Liver (tissue), 9 donors: ENCODE results near the gene TSPAN18. TPM values are rescaled to one million over a fixed set of nuclear protein-coding genes. Genes with fewer than 3 reads are reported as not detected.

Experiments
- DNase-seq: peaks from one replicate; pipeline ENCODE4 v3.0.0-alpha.2; 2017; ENCODE audit warnings: low spot score
- H3K27ac ChIP-seq, 2 donors: one replicate each; pipeline ENCODE4 v1.7.0; 2013; ENCODE audit warnings: inconsistent platforms in 2 of 2, low read length in 2 of 2, control low read depth in 1 of 2, low read depth in 1 of 2, mild to moderate bottlenecking in 1 of 2
- H3K27me3 ChIP-seq, 4 donors: one replicate each; pipeline versions ENCODE4 v1.6.1 to v1.7.0; 2013; ENCODE audit warnings: low read length in 3 of 4, inconsistent platforms in 1 of 4, mild to moderate bottlenecking in 1 of 4, moderate library complexity in 1 of 4; ENCODE audit not compliant: control insufficient read depth in 4 of 4, insufficient read depth in 4 of 4
- H3K36me3 ChIP-seq, 4 donors: one replicate each; pipeline versions ENCODE4 v1.6.1 to v1.7.0; 2013; ENCODE audit warnings: low read length in 3 of 4, mild to moderate bottlenecking in 3 of 4, low read depth in 1 of 4, moderate library complexity in 1 of 4; ENCODE audit not compliant: control insufficient read depth in 4 of 4, insufficient read depth in 3 of 4
- H3K4me1 ChIP-seq, 4 donors: one replicate each; pipeline versions ENCODE4 v1.6.1 to v1.7.0; 2013; ENCODE audit warnings: low read length in 3 of 4, mild to moderate bottlenecking in 3 of 4, moderate library complexity in 1 of 4; ENCODE audit not compliant: control insufficient read depth in 4 of 4, insufficient read depth in 4 of 4
- H3K4me3 ChIP-seq, 3 donors: one replicate each; pipeline versions ENCODE4 v1.6.1 to v1.7.0; 2013; ENCODE audit warnings: low read length in 3 of 3, control low read depth in 1 of 3, low read depth in 1 of 3, mild to moderate bottlenecking in 1 of 3
- H3K9ac ChIP-seq, 2 donors: one replicate each; pipeline ENCODE4 v1.7.0; 2013; ENCODE audit warnings: low read length in 2 of 2, mild to moderate bottlenecking in 2 of 2, moderate library complexity in 2 of 2, control low read depth in 1 of 2, low read depth in 1 of 2
- H3K9me3 ChIP-seq, 4 donors: one replicate each; pipeline versions ENCODE4 v1.6.1 to v1.7.0; 2013; ENCODE audit warnings: low read length in 3 of 4; ENCODE audit not compliant: control insufficient read depth in 4 of 4
- ATF3 ChIP-seq: IDR thresholded peaks from 2 replicates; pipeline ENCODE4 v1.6.1; 2016; ENCODE audit warnings: antibody characterized with exemption
- CTCF ChIP-seq: fragments of 150-350 bp; IDR thresholded peaks from 2 replicates; pipeline ENCODE4 v1.5.1; 2017; ENCODE audit warnings: improper control_type of control experiment, low read depth, low read length; ENCODE audit not compliant: missing input control
- EGR1 ChIP-seq, 2 donors: IDR thresholded peaks; 2 replicates each; pipeline ENCODE4 v1.6.1; 2016 to 2018; ENCODE audit warnings: antibody characterized with exemption in 2 of 2, low read depth in 2 of 2
- FOXA1 ChIP-seq: IDR thresholded peaks from 2 replicates; pipeline ENCODE4 v1.6.1; 2016; ENCODE audit warnings: antibody characterized with exemption
- FOXA2 ChIP-seq: IDR thresholded peaks from 2 replicates; pipeline ENCODE4 v1.6.1; 2016; ENCODE audit warnings: antibody characterized with exemption
- GABPA ChIP-seq, 2 donors: IDR thresholded peaks in 1 of 2; conservative IDR thresholded peaks in 1 of 2; 2 replicates each; pipeline ENCODE4 v1.6.1; 2016; ENCODE audit warnings: antibody characterized with exemption in 2 of 2, mild to moderate bottlenecking in 1 of 2, moderate library complexity in 1 of 2
- HNF4A ChIP-seq, 2 donors: conservative IDR thresholded peaks; 2 replicates each; pipeline ENCODE4 v1.6.1; 2016; ENCODE audit warnings: antibody characterized with exemption in 2 of 2, mild to moderate bottlenecking in 2 of 2
- HNF4G ChIP-seq: IDR thresholded peaks from 2 replicates; pipeline ENCODE4 v1.6.1; 2016; ENCODE audit warnings: antibody characterized with exemption
- JUND ChIP-seq, 2 donors: IDR thresholded peaks; 2 replicates each; pipeline ENCODE4 v1.6.1; 2016; ENCODE audit warnings: antibody characterized with exemption in 2 of 2
- MAX ChIP-seq: IDR thresholded peaks from 2 replicates; pipeline ENCODE4 v1.6.1; 2016; ENCODE audit warnings: antibody characterized with exemption
- NR2F2 ChIP-seq: IDR thresholded peaks from 2 replicates; pipeline ENCODE4 v1.6.1; 2016; ENCODE audit warnings: antibody characterized with exemption
- RAD21 ChIP-seq, 2 donors: IDR thresholded peaks; 2 replicates each; pipeline ENCODE4 v1.6.1; 2016; ENCODE audit warnings: antibody characterized with exemption in 2 of 2, mild to moderate bottlenecking in 2 of 2
- REST ChIP-seq: IDR thresholded peaks from 2 replicates; pipeline ENCODE4 v1.6.1; 2016; ENCODE audit warnings: antibody characterized with exemption, mild to moderate bottlenecking
- RXRA ChIP-seq, 2 donors: IDR thresholded peaks; 2 replicates each; pipeline ENCODE4 v1.6.1; 2017 to 2018; ENCODE audit warnings: antibody characterized with exemption in 2 of 2, mild to moderate bottlenecking in 1 of 2
- TAF1 ChIP-seq: conservative IDR thresholded peaks from 2 replicates; pipeline ENCODE4 v1.6.1; 2016; ENCODE audit warnings: antibody characterized with exemption, mild to moderate bottlenecking
- YY1 ChIP-seq: IDR thresholded peaks from 2 replicates; pipeline ENCODE4 v1.6.1; 2016; ENCODE audit warnings: antibody characterized with exemption, mild to moderate bottlenecking
- ZBTB33 ChIP-seq: IDR thresholded peaks from 2 replicates; pipeline ENCODE4 v1.6.1; 2016; ENCODE audit warnings: antibody characterized with exemption
- whole genome bisulfite sequencing: extraction: QIAGEN DNeasy Blood & Tissue Kit; methylation state at CpG from one replicate; pipeline ENCODE4 v1.1.7; 2013; 5-methylcytosine and 5-hydroxymethylcytosine counted together
- polyA plus RNA-seq, 2 donors: library from polyadenylated mRNA; stranded (reverse) in 1 of 2; unstranded in 1 of 2; fragments of 200-250 nt in 1 of 2; fragments of >200 nt in 1 of 2; fragmentation: Nextera tagmentation in 1 of 2; extraction: Ambion mirVana in 1 of 2; gene quantifications; one replicate each; pipeline versions ENCODE4 v1.2.1 to v1.2.3, GENCODE V29; 2013 to 2015
- total RNA-seq, 2 donors: library from RNA; depleted of rRNA; stranded (reverse); fragments of >200 nt; gene quantifications; one replicate each; pipeline ENCODE4 v1.2.3, GENCODE V29; 2014
- donor health status: healthy.
- donor health status: healthy.
- donor health status: healthy.
- donor health status: healthy.
- donor health status: healthy.

The TSPAN18 gene
- total and polyA plus RNA-seq, 4 donors = 1.2 to 5.0 (median 2.8) TPM

GRCh38 chr11:44731685-44732430 is 5.1 kb downstream of the TSPAN18 start (continued):
- TF ChIP-seq ZBTB33 = no peak
- no peak for TF ChIP-seq MAX
- TF ChIP-seq NR2F2 = no peak

- peaks cover 0 to 7% (median 0%) of the 10 kb centered on the region in 4 donors for H3K27me3 ChIP-seq
- H3K27ac ChIP-seq = no peak overlapping the region
- peaks cover 0 to 7% (median under 1%) of the 10 kb centered on the region in 4 donors for H3K4me1 ChIP-seq
- H3K36me3 ChIP-seq = no peaks in the 10 kb centered on the region
- H3K4me3 ChIP-seq = no peak overlapping the region
- no peaks in the 10 kb centered on the region for H3K9me3 ChIP-seq
- TF ChIP-seq FOXA1 = no peak
- no peak for TF ChIP-seq HNF4G
- no peak for TF ChIP-seq MAX
- no peak for TF ChIP-seq GABPA (IDR thresholded peaks at IDR 0.05 in 1 of 2, conservative IDR thresholded peaks at IDR 0.05 in 1 of 2)
- no peak for TF ChIP-seq CTCF
- TF ChIP-seq RXRA (IDR thresholded peaks at IDR 0.05) = no peak
- TF ChIP-seq RAD21 (IDR thresholded peaks at IDR 0.05) = no peak
- TF ChIP-seq JUND (IDR thresholded peaks at IDR 0.05) = no peak
- TF ChIP-seq EGR1 (IDR thresholded peaks at IDR 0.05; ENCODE audit: low read depth in 2 of 2) = no peak
- no peak for TF ChIP-seq HNF4A (conservative IDR thresholded peaks at IDR 0.05)
- TF ChIP-seq ATF3 = no peak
- TF ChIP-seq ZBTB33 = no peak
- no peak for TF ChIP-seq TAF1
- TF ChIP-seq YY1 = no peak
- TF ChIP-seq REST = no peak
- TF ChIP-seq FOXA2 = no peak
- no peak for TF ChIP-seq NR2F2
- no peak overlapping the region for H3K9ac ChIP-seq
- 93% methylated on average over 5 of the region's 5 CpGs for WGBS
- DNase-seq = no peak
These were observed 5.8 kb downstream of the TSPAN18 start for GRCh38 chr11:44732564-44732963.
